Activated CD4-positive, alpha-beta T cell treated with anti-CD3 and anti-CD28 coated beads, Interleukin-2, amount 50 U/mL, for 16 hours (primary cell): ENCODE results near the gene CAMSAP1.

ENCODE experiments used
- DNase-seq: peaks from one replicate; pipeline ENCODE4 v3.0.0-alpha.2; 2020

Gene CAMSAP1

GRCh38 chr9:135771401-135772051, 135.8 kb downstream of the CAMSAP1 start:
- DNase-seq: no peak

- no peak for DNase-seq
These were observed 136.6 kb downstream of the CAMSAP1 start for GRCh38 chr9:135770771-135771170.

- DNase-seq: no peak
These were observed 137.2 kb downstream of the CAMSAP1 start for GRCh38 chr9:135770203-135770535.

- DNase-seq: no peak
These were observed 137.7 kb downstream of the CAMSAP1 start for GRCh38 chr9:135769489-135770202.

DNA sequence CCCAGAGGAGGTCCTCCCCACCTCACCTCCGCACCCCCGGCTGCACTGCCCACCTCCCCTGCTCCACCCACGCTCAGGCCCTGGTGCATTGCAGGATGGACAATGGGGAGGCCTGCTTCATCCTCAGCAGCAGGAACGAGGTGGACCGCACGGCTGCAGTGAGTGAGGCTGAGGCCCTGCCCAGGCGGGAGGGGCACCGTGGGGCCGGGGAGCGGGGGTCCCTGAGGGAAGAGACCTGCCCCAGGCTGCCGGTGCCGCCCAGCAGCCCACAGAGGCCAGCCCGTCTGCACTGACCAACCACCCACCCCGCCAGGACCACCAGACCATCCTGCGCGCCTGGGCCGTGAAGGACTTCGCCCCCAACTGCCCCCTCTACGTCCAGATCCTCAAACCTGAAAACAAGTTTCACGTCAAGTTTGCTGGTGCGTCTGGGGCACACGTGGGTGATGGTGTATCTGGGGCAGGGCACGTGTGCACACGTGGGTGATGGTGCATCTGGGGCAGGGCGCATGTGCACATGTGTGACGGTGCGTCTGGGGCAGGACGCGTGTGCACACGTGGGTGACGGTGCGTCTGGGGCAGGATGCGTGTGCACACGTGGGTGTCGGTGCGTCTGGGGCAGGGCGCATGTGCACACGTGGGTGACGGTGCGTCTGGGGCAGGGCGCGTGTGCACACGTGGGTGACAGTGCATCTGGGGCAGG, 138.7 kb downstream of the CAMSAP1 start:
- DNase-seq: no peak

DNA sequence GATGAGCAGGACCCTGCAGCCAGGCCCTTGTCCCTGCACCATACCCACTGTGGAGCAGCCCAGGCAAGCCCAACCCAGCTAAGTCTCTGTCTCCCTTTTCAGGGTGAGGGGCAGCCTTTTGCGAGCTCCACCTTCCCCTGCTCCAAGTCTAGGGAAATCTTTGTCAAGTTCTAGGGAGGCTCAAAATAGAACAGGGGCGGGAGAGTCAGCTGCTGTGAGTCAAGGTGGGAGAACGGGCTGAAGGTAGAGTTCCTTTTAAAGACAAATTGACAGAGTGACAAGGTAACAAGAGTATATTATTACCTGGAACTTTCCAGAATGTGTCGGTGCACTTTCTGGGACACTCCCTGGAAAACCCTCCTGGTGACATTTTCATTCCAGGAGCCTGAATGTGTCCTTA, 140.6 kb downstream of the CAMSAP1 start:
- no peak for DNase-seq

GRCh38 chr9:135766251-135766650, 141.1 kb downstream of the CAMSAP1 start:
- DNase-seq: no peak

- DNase-seq: no peak
These were observed 141.9 kb downstream of the CAMSAP1 start for GRCh38 chr9:135765416-135765815.

DNA sequence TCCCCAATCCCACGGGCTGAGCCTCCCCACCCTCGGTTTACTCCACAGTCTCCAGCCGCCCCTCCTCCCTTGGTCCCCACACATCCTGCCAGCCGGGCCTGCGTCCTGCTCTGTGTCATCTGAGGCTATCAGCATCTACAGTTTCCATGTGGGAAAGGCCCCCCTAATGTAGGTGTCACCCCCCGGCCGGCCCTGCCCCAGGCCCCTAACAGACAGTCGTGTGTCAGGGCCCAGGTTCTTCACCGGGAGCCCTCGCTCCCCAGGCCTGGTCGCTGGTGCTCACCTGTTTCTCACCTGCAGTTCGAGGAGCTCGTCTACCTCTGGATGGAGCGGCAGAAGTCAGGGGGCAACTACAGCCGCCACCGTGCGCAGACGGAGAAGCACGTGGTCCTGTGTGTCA, 142.6 kb downstream of the CAMSAP1 start:
- no peak for DNase-seq

GRCh38 chr9:135763716-135764446, 143.5 kb downstream of the CAMSAP1 start:
- no peak for DNase-seq

- DNase-seq: no peak
These were observed 144.4 kb downstream of the CAMSAP1 start for GRCh38 chr9:135762921-135763320.

- DNase-seq: no peak
These were observed 145.5 kb downstream of the CAMSAP1 start for GRCh38 chr9:135761845-135762168.

DNA sequence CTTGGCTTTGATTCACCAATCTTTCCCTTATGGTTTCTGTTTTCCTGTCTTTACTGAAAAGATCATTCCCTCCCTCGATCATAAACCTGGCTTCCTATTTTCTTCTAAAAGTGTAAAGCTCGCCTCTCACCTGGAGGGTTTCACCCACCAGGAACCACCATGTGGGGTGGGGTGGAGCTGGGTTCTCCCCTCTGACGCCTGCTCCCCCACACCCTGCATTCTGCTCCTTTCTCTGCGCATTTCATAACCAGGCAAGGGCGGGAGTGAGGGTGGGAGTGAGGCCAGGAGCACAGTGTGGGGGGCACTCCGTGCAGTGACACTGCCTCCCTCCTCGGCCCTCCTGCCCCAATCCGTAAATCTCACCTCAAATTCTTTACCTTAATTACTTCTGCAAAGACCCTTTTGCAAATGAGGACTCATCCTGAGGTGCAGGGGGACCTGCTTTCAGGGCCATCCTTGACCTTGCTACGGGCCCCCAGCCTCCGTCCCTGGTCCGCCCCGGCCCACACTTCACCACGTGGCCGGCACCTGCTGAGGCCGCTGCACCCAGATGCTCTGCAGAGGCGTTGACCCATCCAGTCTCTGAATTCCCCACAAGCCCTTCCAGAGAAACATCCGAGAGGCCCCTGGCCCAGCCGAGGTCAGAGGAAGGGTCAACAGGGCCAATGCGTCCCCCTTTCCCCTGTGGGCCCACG, 146.0 kb downstream of the CAMSAP1 start:
- no peak for DNase-seq

DNA sequence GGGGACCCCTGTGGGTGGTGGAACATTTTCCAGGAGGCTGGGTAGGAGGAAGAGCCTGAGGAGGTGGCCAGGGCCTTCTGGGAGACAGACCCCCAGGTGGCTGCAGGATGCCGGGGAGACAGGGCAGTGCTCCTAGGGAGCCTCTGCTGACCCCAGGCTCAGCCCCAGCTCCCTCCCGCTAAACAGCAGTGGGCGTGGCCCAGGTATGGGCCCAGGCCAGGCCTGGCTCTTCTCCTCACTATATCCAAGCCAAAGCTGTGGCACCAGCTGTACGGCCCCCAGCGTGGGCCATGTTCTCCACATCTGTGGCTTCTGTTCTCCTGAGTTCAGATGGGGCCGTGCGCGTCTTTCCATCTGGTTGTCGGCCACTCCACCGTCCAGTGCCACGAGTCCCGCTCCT, 146.9 kb downstream of the CAMSAP1 start:
- DNase-seq: no peak

GRCh38 chr9:135759676-135760300, 147.6 kb downstream of the CAMSAP1 start:
- no peak for DNase-seq

GRCh38 chr9:135758870-135759269, 148.5 kb downstream of the CAMSAP1 start:
- no peak for DNase-seq
